TTC549 (cell line): ENCODE results near the gene PRR5L.

Source experiments
- FAIRE-seq: peaks from 2 replicates; lab custom pipeline; 2012; peaks lifted over from hg19 to GRCh38; lab: Jason Lieb, UNC

The PRR5L gene

DNA sequence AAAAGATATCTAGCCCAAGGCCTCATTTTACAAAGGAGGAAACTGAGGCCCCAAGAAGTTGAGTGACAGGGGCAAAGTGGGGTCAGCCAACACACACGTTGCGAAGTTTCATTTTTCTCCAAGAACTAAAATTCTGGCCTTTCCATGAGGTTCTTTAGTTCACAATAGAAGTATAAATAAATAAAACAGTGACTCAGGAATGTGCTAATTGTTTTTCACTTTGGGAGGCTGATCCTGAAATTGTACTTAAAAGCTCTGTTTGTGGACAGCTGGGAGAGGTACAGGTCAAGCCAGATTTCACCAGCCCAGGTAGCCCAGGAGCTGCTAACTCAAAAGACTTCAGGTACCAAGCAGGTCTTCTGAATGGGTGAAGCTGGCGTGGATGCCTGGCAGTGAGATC lies 108.7 kb downstream of the PRR5L start:
- FAIRE-seq: no peak

DNA sequence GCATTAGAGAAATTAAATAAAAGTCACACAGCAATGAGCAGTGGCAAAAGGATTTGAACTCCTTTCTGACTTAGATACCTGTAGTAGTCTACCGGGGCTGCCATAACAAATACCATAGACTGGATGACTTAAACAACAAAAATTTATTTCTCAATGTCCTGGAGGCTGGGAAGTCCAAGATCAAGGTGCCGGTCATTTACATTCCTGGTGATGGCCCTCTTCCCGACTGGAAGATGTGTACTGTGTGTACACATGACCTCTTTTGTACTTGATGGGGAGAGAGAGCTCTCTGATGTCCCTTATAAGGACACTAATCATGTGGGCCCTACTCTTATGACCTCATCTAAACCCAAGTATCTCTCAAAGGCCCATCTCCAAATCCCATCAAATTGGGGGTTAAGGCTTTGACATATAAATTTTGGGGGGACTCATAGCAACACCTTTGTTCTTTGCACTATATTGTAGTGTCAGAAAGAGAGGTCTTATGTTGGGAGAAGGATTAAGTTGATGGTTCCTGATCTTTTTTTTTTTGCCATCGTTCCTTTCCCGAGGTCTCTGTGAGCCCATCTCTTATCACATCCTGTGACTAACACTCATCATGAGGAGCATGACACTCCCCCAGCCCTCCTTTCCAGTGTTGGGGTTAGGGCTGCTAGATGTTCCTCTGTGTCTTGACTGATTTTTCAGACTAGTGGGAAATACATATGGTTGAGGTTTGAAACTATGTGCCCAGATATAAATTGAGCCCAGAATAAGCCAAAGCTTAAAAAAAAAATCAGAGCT lies 109.7 kb downstream of the PRR5L start:
- no peak for FAIRE-seq

DNA sequence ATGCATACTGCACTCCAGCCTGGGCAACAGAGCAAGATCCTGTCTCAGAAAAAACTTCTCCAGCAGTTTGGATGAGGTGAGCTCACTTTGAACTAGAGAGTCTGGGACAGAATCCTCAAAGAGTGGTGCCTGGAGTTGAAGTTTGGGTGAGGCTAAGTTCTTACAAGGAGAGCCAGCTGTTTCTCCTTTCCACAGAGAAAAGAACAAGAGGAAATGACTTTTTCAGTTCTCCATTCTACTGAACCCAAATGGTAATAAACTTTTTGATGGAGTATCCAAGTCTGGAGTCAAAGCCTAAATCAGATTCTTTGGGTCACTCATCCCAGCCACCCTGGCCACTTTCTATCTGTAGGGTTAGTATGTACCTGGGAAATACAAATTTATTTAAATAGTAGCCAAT lies 111.3 kb downstream of the PRR5L start:
- no peak for FAIRE-seq

DNA sequence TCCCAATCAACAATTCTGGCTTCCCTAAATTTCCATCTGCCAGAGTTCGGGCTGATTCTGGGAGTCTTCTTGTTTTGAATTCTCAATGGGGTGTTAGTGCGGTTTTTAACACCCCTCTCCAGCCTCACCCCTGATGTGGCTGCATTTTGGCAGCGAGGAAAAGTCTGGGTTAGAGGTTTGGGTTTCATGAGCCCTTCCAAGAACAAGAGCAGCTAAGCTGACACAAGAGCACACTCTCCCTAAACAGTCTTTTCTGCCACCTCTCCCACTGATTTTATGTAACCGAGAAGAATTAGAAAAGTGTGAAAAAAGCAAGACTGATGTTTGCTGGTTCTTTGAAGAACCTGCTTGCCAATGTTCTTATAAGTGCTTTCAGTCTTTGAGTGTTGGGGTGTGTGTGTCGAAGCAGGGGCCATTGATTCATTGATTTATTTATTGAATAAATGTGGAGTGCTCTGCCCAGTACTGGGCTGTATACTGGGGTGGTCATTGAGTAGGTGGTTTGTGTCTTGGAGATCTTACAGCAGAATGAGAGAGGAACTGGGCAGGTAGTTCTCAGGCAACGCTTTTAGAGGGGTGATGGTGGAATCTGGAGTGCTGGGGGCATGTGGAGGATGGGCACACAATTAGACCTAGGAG lies 112.5 kb downstream of the PRR5L start:
- FAIRE-seq: no peak

DNA sequence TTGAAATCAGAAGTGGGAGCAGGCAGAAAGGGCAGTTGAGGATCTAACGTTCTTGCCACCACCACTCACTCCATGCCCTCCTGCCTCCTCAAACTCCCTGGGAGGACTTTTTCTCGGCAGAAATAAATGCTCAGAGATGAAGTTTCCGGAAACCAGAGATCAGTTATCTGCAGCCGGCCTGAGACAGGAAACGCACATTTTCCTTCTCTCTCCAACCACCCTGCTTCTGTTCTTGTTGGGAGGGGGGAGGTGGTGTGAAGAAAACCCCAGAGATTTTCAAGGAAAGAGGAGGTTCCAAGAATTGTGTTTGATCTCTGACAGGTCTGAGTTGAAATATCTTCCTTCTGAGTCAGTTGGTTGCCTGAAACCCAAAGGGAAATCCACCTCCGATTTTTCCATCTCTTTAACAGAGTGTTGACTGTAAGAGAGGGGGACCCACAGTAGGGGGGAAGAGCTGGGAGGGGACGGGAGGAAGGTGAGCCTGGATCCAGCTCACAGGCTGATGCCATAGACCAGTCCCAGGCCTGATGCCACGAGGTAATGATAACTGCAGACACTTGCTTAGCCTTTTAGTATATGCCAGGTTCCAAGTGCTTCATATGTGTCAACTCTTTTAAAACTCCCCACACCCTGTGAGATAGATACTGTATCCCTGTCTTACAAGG lies 113.2 kb downstream of the PRR5L start:
- no peak for FAIRE-seq

DNA sequence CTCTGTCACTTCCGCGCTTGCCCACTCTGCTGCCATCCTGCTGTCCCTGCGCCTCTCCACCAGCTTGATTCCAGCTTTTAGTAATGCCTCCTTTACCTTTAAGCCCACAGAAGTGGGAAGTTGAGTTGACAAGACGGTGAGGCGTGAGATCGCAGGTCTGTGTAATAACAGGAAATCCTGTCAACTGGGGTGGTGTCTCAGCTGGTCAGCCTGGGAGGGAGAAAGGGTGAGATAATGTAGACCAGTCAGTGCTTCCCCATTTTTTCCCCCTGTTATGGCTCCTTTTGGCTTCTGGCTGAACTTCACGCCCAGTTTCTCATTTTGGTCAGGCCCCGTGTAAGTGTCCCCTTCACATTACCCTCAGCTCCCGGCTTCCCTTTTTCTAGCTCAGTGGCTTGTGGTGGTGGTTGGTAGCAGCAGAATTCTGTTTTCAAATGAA lies 115.1 kb downstream of the PRR5L start:
- FAIRE-seq: no peak

DNA sequence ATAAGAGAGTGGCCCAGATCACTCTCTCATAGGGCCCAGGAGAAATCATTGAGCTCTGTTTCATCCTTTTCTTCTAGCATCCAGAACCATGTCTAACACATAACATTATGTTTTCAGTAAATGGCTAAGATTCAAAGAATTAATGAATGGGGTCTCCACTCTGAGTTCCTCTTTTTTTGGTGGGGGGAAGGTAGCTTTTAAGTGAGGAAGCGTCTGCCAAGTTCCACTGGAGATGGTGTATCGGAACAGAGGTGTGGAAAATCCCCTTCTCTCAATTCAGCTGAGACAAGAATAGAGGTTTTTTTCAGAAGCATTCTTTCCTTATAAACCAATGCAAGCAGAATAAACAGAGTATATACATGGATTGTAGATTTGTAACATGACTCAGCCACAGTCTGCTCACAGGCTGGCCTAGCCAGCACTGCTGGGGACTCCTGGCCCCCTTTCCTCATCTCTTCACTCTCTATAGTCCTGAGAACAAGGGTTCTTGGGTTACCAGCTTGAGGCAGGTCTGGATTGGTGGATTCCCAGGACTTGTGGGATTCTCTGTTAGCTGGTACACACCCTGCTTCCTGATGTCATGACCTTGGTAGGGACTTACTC lies 116.8 kb downstream of the PRR5L start:
- FAIRE-seq: no peak

DNA sequence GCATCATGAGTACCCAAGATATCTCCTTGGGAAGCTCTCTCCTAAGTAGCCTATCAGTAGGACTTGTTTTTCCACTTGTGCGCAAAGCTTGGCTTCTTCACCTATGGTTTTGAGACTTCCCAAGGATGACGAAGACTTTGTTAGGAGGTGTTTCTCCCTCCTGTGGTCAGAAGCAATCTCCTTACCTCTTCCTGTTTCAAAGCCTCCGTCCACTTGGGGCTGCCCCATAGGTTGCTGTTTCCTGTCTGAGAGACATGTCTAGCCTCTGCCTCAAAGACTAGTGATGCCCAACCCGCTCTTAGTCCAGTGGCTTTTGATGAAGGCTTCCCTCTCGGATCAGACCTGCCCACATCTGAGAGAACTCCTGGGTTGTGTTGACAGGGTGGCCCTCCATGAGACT lies 121.1 kb downstream of the PRR5L start:
- FAIRE-seq: no peak

DNA sequence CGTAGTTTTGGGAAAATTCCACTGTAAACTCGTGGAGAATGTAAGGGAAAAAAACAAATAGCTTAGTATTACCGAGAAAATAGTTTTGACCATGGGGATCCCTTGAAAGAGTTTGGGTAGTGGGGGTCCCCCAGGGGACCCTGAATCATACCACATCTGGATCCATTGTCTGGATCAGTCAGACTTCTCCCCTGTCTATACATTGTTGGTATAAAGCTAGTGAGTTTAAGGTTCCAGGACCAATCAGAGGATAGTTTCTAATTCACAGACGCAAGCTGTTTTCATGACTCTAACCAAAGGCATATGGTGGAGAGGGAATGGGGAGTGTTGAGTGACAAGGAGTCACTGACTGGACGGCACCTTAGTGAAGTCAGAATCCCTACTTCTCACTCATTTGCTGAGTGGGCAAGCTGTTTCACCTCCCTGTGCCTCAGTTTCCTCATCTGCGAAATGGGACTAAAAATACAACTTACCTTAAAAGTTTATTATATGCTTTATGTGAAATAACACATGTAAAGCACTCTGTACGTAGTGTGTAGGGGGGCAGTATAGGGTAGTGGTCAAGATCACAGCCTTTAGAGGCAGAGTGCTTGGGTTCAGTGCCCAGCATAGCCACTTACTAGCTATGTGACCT lies 123.8 kb downstream of the PRR5L start:
- no peak for FAIRE-seq

DNA sequence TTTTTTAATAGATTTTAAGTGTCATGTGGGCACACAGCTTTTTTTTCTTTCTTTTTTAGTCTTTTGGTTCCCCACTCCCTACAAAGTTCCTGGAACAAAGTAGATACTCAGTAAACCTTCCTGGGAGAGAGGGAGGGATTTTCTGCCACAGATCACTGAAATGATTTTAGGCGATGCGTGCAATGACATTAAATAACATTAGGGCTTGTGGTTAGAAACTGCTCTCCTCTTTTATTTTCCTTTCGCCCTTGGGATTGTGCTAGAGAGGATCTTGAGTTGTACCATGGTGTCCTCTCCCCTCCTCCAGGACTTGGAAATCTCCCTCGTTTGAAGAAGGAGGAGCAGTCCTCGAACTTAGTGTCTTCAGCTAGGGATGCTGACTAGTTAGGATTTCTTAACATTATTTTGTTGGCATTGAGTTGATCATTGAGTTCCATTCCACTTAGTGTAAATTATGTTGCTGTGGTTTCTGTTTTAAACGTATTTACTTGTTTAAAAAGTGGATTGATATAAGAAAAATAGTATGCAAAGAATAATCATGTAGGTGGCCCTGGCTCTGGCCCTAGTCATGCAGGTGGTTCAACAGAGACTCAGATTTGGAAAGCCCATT lies 125.6 kb downstream of the PRR5L start:
- no peak for FAIRE-seq

DNA sequence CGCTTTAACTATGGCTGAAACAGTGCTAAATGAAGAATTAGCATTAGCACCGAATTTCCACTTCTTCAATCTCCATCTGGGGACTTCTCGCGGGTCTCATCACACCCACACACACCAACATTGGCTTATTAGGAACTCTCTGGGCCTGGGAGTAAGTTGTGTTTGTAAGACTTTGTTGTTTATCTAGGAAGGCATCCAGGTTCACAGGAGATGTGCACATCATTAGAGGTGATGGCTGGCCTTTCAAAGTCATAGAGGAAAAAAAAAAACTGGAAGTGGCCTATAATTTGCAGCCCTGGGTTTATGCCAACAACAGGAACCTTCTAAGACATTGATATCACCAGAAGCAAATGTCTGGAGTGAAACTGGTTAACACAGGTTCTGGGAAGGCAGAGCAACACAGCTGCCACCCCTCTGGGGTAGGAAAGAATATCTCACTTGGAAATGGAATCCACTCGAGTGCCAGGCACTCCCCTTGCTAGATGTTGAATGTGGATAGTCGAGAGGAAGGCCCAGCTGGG lies 129.5 kb downstream of the PRR5L start:
- FAIRE-seq: no peak

DNA sequence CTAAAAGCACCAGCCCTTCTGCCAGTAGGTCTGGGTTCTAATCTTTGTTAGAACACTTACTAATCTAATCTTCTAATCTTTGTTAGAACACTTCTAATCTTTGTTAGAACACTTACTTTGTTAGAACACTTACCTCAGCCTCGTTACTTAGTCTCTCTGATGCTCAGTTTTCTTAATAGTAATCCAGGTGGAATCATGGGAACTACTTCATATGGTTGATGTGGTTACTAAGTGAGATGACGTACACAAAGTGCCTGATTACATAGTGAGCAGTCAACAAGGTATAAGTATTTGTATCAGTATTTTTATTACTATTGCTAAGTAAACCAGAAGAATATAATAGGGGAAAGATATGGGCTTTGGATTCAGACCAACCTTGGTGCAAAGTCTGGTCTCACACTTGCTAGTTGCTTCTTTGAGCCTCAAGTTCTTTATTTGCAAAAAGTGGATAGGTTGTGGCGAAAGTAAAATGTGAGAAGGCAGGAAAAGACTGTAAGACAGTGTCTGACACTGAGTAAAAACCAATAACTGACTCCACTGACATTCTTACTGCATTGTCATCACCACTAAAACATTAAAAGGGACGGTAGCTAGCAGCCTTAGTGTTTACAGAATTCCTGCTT lies 130.2 kb downstream of the PRR5L start:
- FAIRE-seq: no peak

DNA sequence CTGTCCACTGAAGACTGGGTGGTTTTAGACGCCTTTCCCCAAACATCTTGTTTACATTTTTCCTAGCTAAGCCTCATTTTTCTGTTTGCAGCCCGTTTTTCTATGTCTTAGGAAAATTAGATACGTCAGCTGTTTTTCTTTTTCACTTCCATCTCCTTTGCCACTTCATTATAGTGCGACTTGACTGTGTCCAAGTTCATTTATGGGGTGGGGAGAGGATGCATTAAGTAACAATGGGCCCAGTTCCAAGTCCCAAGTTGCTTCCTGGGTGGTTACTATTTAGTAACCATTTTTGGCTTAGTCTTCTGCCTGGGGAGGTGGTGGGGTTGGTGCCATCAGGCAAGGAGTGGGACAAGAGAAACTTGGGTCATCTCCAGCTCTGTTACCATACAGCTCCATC lies 131.0 kb downstream of the PRR5L start:
- no peak for FAIRE-seq

DNA sequence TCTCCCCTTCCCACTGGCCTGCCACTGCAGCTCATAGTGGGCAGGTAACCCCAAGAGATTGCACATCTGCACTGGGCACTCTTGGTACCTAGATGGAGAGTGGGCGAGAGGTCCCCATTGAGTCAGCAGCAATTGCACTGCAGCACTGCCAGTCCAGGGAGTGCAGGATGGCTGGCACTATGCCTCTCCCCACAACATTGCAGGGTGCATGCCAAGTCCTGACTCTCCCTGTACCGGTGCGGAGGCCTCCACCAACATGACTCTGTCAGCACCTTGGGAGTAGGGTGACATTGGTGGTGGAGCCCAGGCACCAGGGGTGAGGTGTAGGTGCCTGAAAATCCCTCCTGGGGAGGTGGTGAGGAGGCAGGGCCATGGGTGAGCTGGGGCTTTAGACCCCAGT lies 131.8 kb downstream of the PRR5L start:
- FAIRE-seq: no peak

DNA sequence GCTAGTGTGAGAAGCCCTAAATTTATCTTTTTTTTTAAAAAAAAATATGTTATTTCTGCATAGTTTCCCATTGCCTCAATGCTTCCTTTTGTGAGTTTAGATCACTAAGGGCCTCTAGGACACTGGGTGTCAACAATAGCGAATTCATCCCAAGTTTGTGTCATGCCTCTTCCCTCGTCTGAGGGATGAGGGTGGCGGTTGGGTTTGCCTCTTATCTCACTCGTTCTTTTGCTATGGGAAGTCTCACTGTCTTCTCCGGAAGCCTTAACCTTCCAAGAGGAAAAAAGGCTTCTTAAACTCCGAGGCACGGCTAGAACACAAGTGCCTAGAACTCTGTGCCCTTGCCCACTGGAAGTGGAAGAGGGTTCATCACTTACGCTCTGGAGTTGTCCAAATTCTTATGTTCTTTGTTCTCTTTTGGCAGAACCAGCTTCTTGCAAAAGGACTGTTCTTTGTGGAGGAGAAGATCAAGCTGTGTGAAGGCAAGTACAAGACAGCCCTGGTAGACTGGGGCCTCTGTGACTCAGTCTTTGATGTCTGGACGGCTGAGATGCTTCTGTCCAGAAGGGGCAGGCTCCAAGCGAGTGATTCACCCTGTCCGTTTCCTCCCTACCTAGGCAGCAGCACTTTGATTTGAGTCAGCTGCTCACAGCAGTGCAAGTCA lies 135.5 kb downstream of the PRR5L start:
- FAIRE-seq: no peak

DNA sequence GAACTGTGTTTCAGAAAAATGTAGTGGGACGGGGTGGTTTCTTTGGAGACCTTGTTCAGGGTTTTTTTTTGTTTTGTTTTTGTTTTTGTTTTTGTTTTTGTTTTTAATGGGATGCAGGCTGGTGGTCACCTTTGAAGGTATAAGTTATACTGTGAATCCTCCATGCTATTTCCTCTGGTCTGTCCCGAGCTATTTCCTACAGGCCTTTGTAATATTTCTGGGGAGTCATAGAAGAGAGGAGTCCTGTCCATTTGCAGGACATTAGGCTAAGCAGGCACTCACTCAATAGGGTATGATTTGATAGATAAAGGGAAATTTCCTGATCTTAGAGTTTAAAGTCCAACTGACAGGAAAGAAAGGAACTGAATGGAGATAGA lies 136.0 kb downstream of the PRR5L start:
- no peak for FAIRE-seq

DNA sequence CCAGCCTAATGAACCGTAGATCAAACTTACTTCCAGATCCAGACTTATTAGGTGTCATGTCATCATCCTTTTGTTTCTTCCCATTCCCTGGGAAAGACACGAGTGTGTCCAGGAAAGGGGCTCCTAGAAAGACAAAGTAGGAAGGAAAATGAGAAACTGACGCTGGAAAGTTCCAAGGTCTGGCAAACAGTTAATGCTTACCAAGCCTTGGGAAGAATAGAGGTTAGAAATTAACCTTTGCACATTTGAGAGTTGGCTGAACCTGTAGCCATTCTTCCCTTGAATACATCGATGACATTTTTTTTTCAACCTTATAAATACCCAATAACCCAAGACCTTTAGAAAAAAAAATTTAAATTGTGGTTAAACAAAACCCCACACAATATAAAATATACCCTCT lies 136.7 kb downstream of the PRR5L start:
- FAIRE-seq: no peak

DNA sequence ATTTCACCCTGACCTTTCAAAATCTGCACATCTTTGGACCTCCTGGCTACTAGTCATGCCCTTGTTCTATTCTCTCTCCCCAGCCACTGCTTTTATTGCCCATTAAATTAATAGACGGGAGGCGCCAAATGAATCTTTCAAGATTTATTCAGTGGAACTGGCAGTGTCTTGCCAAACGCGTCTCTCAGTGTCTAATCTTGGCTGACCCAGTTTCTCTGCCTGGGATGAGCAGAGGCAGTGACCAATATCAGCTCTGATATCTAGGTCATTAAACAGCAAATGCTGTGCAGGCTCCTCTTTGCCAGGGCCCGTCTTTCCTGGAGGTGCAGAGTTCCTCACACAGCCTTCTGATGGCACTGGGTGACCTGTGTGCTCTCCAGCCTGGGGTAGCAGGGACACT lies 140.0 kb downstream of the PRR5L start:
- FAIRE-seq: no peak

DNA sequence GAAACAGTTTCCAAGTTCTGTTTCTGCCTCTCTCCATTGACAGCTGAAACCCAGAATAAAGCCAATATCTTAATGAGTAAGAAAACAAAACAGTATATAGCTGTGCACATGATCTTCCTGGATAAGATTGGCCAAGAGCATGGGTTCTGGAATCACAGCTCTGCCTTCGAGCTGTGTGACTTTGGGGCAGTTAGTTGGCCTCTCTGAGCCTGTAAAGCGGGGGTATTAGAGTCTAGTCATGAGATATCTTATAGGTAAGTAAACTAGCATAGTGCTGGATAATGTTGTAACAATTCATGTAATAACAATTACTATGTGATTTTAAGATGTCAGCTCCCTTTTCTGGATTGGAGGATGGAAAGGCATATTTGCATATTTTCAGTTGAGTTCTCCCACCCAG lies 140.5 kb downstream of the PRR5L start:
- FAIRE-seq: no peak

DNA sequence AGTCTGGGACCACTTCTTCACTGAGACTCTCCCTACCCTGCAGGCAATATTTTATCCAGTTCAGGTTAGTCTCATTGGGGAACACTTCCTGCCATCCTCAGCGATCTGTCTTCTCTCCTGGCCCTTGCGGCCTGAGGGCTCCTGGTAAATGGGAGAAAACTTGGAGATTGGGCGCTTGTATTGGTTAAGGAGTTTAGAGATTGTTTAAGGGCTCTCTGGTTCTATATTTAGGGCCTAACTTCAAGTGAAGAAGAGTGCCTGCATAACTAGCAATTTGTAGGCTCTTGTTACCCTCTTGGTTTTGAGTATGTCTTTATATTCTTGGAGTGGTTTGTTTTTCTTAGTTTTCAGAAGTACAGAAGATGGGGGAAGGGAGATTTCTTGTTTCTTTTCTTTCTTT lies 141.3 kb downstream of the PRR5L start:
- no peak for FAIRE-seq

DNA sequence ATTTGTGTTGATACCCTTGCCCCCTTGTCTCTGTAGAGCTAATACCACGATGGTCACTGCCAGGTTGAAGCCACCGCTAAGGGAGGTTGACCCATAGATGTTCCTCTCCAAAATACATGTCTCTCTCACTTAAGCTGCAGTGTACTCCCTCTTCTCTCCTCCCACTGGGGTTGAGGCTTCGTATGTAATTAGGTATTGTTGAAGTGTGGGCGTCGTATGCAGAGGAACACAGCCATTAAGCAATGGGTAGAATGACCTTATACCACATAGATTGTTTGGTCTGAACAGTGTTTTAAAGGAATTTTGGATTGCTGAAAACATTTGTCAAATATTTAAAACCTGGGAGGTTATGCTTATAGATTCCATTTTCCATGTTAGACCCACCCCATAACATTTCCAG lies 142.0 kb downstream of the PRR5L start:
- no peak for FAIRE-seq
